D721Med (cell line): Measurements from ENCODE around the gene EFHD2.
"Not testable (repeated sequence)": the region's sequence is repeated elsewhere in the genome, so short reads cannot be mapped to it uniquely, and the experiment has no call there.

Source experiments
- DNase-seq: peaks from one replicate; pipeline ENCODE4 v3.0.0; 2011; ENCODE audit warnings: low spot score; ENCODE audit not compliant: insufficient read length
- FAIRE-seq: peaks from 2 replicates; lab custom pipeline; 2011; peaks lifted over from hg19 to GRCh38; lab: Jason Lieb, UNC
- CTCF ChIP-seq: IDR thresholded peaks from 2 replicates; pipeline ENCODE4 v1.5.1; 2012; ENCODE audit warnings: mild to moderate bottlenecking, control low read depth; ENCODE audit not compliant: insufficient read depth; ENCODE audit errors: missing control alignments

Gene EFHD2

GRCh38 chr1:15370268-15370667, 39.4 kb upstream of the EFHD2 start:
- TF ChIP-seq CTCF = no peak
- DNase-seq = no peak
- FAIRE-seq = no peak

GRCh38 chr1:15370781-15371520, 38.7 kb upstream of the EFHD2 start:
- FAIRE-seq = no peak
- DNase-seq = no peak
- TF ChIP-seq CTCF = no peak

GRCh38 chr1:15371610-15372545, 37.8 kb upstream of the EFHD2 start:
- no peak for TF ChIP-seq CTCF

GRCh38 chr1:15378729-15379128, 31.0 kb upstream of the EFHD2 start:
- no peak for TF ChIP-seq CTCF
- DNase-seq (no peak), FAIRE-seq (no peak)

More at GRCh38 chr1:15371610-15372545, 37.8 kb upstream of the EFHD2 start:
- FAIRE-seq = no peak
- no peak for DNase-seq

- DNase-seq, FAIRE-seq: not testable (repeated sequence)
Observed at GRCh38 chr1:15379151-15379550, 30.5 kb upstream of the EFHD2 start.

GRCh38 chr1:15380601-15381508, 28.8 kb upstream of the EFHD2 start:
- no peak for FAIRE-seq
- DNase-seq = no peak
- TF ChIP-seq CTCF = no peak

- TF ChIP-seq CTCF = no peak
- FAIRE-seq = no peak
- DNase-seq = no peak
Observed at GRCh38 chr1:15381805-15382204, 27.9 kb upstream of the EFHD2 start.
